Hematopoietic multipotent progenitor cell treated with erythropoietin and hydrocortisone succinate and interleukin-3 and kit ligand, for 8 days (in vitro differentiated cells): ENCODE results near the gene LTA.
A peak's percentile ranks its signal among the peaks of the same experiment; 100 is the strongest.
"Not testable (repeated sequence)": the region's sequence is repeated elsewhere in the genome, so short reads cannot be mapped to it uniquely, and the experiment has no call there.

ENCODE experiments used
- DNase-seq: peaks from one replicate; pipeline ENCODE4 v3.0.0-alpha.2; 2015

LTA gene

DNA sequence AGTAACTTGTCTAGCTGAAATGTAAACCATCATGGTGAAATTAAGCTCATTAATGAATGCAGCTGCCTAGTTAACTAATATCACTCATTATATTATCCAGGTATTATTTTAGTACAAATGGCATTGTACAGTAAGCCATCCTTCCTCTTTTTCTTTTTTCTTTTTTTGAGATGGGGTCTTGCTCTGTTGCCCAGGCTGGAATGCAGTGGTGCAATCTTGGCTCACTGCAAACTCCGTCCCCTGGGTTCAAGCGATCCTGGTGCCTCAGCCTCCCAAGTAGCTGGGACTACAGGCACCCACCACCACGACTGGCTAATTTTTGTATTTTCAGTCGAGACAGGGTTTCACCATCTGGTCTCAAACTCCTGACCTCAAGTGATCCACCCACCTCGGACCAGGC lies 18.6 kb downstream of the LTA start:
- not testable (repeated sequence) for DNase-seq

DNA sequence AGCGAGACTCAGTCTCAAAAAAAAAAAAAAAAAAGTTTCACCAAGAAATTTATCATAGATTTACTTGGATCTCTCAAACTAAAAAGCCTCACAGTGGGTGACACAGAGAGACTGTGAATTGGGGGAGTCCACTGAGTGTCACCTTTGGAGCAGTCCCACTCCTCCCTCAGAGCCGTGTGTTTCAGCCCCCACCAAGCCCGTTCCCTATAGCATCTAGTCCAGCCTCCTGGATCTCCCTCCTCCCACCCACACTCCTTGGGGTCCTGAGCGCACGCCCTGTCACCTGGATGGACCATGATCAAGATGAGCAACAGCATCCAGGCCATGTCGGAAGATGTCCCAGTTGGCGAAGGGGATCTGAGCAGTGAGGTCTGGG lies 20.3 kb downstream of the LTA start:
- DNase-seq: no peak

DNA sequence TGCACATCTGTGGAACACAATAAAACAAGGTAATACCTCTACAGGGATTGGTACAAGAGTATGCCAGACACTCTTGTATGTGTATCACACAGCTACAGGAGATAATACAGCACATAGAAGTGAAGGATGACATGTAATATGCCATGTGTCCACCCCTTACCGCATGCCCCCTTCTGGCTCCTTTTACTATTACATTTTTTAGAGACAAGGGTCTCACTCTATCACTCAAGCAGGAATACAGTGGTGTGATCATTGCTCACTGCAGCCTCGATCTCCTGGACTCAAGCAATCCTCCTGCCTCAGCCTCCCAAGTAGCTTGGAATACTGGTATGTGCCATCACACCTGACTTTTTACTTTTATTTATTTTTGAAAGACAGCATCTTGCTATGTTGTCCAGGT lies 24.9 kb downstream of the LTA start:
- DNase-seq: peak; percentile 75

DNA sequence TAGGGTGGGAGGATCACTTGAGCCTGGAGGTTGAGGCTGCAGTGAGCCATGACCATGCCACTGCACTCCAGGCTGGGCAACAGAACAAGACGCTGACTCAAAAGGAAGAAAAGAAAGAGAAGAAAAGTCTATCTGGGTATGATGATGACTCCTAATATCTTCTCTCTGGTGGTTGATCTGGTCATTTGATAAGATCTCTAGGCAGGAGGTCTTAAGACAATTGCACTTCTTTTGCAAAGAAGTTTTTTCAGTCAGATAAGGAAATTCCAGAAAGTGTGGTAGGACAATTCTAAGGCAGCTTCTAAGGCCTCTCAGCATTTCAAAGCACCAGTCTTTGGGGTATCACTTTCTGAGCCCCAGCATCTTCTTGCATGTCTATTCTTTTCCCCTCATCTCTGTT lies 35.2 kb downstream of the LTA start:
- DNase-seq: no peak

DNA sequence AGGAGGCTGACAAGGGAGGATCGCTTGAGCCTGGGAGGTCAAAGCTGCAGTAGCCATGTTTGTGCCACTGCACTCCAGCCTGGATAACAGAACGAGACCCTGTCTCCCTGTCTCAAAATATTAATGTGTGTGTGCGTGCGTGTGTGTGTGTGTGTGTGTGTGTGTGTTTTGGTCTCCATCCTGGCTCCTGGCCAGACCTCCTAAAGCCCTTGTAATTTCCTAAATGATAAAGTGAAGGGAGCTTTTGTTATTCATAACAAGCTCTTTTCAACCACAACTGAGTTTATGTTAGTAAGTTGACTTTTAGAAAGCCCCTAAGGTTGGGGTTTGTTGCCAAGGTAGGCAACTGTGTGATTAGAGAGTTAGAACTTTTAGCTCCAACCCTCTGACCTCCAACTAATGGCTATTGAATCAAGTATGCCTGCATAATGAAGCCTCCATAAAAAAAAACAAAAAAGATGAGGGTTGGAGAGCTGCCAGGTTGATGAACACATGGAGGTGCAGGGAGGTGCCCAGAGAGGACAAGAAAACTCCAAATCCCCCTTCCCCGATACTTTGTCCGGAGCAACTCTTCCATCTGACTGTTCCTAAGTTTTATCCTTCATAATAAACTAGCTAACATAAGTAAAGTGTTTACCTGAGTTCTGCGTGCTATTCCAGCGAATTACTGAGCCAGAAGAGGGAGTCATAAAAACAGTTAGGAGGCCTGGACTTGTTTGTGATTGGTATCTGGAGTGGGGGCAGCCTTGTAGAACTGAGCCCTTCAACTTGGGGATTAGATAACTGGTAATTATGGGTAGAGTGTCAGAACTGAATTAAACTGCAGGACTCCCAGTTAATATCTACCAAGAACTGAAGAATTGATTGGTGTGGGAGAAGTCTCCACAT lies 37.7 kb downstream of the LTA start:
- peak; percentile 63 for DNase-seq

DNA sequence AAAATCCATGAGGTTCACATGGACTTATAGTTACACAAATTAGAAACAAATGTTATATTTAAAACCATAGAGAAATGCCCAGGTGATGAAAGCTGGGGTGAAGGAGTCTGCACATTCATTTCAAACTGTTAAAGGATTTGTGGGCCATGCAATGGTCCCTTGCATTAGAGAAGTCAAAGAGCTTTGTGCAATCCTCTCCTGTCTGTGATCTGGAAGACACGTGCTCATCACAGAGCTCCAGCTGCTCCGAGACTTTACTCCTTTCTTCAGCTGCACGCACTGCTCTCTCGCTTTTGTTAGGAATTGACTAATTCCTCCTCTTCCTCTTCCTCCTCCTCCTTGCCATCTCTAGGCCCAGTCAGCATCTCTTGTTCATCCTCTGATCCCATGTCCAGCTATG lies 38.9 kb downstream of the LTA start:
- DNase-seq: no peak

DNA sequence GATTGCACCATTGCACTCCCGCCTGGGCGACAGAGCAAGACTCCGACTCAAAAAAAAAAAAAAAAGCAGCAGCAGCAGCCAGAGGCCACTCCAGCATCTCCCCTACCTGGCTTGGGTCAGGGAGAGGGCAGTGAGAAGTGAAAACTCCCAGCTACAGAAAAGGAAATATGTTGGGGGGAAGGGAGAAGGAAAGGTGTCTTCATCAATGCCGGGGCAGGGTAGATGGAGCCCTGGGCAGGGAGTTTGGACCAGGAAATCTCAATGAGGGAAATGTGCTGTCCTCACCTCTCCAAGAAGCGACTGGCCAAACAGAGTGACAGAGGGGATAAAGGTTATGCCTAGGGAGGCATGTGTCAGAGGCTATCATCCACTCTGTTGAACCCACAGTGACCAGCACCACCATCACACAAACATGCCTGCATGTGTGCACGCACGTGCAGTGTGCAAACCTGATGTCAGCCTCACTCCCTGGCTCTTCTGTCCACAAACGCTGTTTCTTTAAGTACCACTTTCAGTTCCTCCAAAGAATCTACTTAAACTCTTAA lies 42.1 kb downstream of the LTA start:
- no peak for DNase-seq

DNA sequence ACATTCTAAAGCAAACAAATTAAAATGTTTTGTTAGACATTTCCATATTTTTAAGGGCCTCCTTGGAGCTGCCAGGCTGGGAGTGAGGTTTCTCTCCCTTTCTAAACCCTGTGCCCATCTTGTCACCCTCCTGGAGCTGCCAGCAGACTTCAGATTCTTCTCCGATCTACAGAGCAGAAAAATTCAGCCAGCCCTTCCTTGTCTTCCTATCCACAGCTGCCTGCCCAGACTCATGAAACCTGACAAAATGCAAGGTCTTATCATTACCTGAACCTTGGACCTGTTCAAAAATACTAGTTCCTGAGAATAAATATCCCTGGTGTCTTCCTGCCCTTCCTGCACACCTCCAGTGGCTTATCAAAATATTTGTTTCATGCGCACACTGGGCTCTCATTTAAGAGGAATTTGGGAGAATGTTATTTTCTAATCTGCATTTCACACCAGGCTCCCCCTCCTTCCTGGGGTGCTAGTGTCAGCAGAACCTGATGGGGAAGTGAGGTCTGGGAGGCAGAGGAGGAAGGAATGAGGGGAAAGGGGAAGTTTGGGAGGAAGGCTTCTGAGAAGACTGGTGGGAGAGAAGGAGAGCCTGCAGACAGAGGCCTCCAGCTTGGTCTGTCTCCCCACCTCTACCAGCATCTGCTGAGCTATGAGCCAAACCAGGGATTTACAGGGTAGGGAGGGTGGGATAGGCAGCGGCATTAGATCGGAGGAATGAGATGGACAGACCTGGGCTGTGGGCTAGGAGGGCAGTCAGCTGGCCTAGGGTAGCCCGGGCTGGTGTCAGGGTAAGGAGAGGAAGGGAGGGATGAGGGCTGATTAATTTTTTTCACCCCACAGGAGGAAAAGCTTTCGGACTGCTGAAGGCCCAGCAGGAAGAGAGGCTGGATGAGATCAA lies 42.8 kb downstream of the LTA start, which contains the start of gene AIF1:
Gene AIF1, plus strand, starts transcription at position 551 of the 895 bp plus-strand sequence. Its CDS starts 96 bp downstream, at position 647.
- DNase-seq: no peak

DNA sequence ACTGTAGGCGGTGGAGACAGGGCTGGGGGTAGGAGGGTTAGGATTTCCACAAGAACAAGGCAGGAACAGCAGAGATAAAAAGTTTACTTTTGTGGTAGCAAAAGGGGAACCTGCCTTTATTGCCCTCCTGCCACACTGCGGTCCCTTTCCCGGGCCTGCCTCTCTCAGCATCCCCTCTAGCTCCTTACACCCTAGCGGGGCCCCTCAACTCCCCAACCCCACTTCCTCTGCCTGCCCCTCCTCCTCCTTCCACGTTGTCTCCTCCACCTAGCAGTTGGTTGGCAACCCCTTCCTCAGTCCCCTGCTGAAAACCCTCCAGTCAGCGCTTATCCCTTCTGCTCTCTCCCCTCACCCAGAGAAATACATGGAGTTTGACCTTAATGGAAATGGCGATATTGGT lies 43.7 kb downstream of the LTA start:
- DNase-seq: no peak

DNA sequence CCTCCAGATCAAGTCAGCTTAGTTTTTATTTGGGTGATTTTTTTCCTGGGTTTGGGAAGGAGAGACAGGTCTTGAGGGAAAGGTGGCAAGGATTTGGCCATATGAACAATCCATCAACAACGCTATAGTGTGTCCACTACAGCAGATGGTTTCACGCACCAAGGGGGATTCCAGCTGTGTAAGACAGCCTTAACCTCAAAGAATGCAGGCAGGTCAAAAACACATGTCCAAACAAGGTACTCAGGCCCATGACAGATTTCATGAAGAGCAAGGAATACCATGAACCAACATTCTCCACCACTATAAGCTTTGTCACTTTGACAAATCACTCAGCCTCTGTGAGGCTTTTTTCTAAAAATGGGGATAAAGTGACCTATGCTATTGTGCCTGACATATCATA lies 44.9 kb downstream of the LTA start:
- DNase-seq: no peak

DNA sequence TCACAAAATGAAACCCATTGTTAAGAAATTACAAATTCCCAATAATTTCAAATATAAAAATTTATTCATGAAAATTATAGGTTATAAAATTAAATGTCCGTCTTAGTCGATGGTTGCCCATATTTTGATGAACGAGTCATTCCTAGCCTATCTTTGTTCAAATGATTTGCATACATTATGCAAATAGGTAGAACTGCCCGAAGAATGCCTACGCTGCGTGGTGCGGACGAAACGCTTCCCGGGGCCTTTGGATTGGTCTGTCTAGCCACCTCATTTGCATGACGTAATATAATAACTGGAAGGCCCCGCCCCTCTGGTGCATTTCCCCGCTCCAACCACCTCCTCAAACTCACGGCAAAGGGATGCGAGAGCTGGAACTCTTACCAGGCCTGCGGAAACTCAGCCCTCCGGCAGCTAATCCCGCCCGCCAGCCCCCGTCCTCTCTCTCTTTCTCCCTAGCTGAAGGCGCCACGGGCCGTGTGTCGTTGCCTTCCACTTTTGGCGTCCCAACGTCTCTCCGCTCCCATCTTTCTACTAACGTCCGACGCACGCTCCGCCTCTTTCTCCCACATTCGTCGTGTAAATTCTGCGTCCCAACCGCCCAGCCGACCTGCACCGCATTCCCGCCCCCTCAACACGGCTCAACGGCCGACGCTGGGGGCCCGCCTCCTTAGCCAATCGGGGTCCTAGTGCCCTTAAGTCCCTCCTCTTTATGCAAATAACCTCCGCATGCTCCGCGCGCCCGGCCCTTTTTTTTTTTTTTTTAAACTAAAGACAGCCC lies 47.9 kb downstream of the LTA start:
- DNase-seq: peak; percentile 99

DNA sequence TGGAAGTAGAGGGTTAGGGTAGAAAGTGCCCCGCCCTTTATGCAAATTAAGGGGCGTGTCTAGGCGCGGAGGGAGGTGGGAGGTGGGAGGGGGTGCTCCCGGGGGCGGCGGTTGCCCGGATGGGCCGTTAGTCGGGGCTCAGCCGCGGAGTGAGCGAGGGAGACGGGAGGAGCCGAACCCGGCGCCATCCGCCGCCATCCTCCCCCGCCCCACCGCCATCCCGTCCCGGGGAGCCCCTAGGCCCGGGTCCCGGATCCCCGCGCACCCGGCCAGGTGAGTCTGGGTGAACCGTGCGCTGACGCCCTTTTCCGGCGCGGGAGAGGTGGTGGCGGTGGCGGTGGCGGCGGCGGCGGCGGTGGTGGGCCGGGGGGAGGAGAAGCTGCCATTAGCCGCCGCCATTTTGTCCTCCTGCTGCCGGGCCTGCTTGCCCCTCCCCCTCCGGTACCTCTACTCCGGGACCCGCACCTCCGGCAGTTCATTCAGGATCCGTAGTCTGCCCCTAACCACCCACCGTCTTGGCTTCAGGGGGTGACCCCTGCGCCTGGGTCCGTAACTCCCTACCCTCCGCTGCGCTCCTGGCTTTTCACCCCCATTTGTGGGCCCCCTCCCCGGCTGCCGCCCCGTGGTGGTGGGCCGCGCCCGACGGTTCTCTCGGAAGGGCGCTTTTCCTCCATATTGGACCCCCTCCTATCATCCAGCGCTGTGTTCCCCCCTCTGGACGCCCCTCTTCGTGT lies 48.7 kb downstream of the LTA start, which contains the start of gene PRRC2A:
Gene PRRC2A, plus strand, starts transcription at position 130 of the 734 bp plus-strand sequence. CDS start 2,075 bp downstream, outside the sequence.
- peak; percentile 78 for DNase-seq

DNA sequence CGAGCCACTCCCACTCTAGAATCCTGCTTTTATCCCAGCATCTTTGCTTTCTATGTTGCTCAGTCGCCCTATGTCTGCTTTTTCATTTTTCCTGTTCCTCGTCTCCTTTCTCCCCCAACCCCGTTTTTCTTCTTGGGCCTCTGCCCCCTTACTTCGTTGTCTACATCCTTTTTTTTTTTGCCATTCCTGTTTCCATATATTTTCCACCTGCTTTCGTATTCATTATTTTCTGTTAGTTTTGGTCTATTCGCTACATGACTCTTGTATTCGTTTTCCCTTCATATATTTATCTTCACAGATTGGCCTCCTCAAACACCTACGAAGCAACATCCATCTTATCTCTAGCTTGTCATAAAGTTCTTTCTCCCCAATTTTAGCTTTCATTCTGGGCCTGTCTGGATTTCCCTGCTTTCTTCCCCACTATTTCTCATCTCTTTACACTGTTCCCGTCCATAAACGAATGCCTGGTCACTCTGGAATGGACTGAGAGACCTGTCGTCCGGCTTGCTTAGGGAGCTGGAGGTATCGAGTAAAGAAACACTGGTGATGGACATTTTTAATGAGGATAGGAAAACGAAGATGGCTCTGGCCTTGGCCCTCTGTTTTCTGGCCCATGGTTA lies 49.3 kb downstream of the LTA start:
- DNase-seq: no peak

DNA sequence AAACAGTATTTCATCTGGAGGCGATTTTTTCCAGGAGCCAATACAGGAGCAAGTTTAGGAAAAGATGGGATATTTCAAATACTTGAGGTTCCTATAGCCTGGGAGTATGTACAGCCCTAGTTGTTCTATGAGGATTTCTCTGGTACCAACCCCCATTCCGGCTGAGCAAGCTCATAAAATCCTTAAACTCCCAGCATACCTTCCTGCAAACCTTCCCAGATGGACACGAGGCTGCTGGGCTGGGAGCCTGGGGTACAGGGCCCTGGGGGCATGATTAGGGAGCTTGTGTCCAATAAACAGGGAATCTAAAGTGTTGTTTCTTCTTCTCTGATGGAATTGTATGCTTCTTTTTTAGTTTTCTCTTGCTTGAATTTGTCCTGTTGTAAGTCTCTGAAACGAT lies 49.9 kb downstream of the LTA start:
- no peak for DNase-seq

DNA sequence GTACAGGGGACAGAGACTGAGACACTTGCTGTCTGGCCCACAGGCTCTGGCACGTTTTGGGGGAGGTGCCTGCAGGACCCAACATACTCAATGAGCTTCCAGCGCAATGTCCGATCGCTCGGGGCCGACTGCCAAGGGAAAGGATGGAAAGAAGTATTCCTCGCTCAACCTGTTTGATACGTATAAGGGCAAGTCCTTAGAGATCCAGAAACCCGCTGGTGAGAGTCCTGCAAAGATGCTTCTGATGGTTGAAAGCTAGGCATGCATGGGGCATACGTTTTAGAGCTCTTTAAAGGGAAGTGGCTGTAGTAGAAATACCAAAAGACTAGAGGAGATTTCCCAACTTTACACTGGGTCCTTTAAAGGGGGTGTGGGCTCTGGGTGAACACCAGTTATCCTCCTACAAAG lies 50.6 kb downstream of the LTA start:
- DNase-seq: no peak
